OCI-LY7 (cell line): ENCODE data around the gene SLC19A1. TPM values are rescaled to one million over a fixed set of nuclear protein-coding genes. Genes with fewer than 3 reads are reported as not detected.

Source experiments
- BruUV-seq: library from RNA; stranded (reverse); fragments of 400-500 nt; replicated peaks from 2 replicates; lab custom pipeline; 2021; lab: Mats Ljungman, UMichigan
- CTCF ChIA-PET: fragments of 300-600 bp; sonication (Branson Sonifier 250); formaldehyde crosslinking; loops from one replicate; lab custom pipeline; 2022; ENCODE audit warnings: antibody characterized with exemption; ENCODE audit not compliant: unreplicated experiment; lab: Charles Lee
- POLR2A ChIA-PET: fragments of 300-600 bp; sonication (Branson Sonifier 250); formaldehyde crosslinking; loops from one replicate; lab custom pipeline; 2022; ENCODE audit warnings: antibody characterized with exemption; lab: Charles Lee
- DNase-seq: peaks from one replicate; pipeline ENCODE4 v3.0.0-alpha.2; 2015; ENCODE audit warnings: low spot score
- H2AFZ ChIP-seq: fragments of 200-600 bp; sonication (generic), shearing (Covaris generic); 2 replicates; pipeline ENCODE4 v1.6.1; 2014; ENCODE audit warnings: mild to moderate bottlenecking, antibody characterized with exemption, low read length, moderate library complexity
- H3K27ac ChIP-seq: fragments of 200-600 bp; sonication (generic); 2 replicates; pipeline ENCODE4 v1.5.1; 2014; ENCODE audit warnings: mixed run types, low read depth, mild to moderate bottlenecking, moderate library complexity, low read length, inconsistent platforms; ENCODE audit not compliant: poor library complexity, severe bottlenecking
- H3K36me3 ChIP-seq: fragments of 200-600 bp; sonication (generic); 2 replicates; pipeline ENCODE4 v1.6.1; 2014; ENCODE audit warnings: mild to moderate bottlenecking, antibody characterized with exemption, low read length, moderate library complexity, mixed read lengths; ENCODE audit not compliant: insufficient read depth
- H3K4me1 ChIP-seq: fragments of 200-600 bp; sonication (generic); 2 replicates; pipeline ENCODE4 v1.5.1; 2014; ENCODE audit warnings: mild to moderate bottlenecking, low read length; ENCODE audit not compliant: insufficient read depth, poor library complexity, severe bottlenecking
- H3K4me2 ChIP-seq: fragments of 200-600 bp; sonication (generic); 2 replicates; pipeline ENCODE4 v1.6.1; 2014; ENCODE audit warnings: mild to moderate bottlenecking, low read length
- H3K4me3 ChIP-seq: fragments of 200-600 bp; sonication (generic); 2 replicates; pipeline ENCODE4 v1.5.1; 2014; ENCODE audit warnings: mild to moderate bottlenecking, low read depth, low read length; ENCODE audit not compliant: poor library complexity, severe bottlenecking
- H3K79me2 ChIP-seq: fragments of 200-600 bp; sonication (generic); 2 replicates; pipeline ENCODE4 v1.6.1; 2016; ENCODE audit warnings: low read depth, mild to moderate bottlenecking, low read length, moderate library complexity, mixed read lengths; ENCODE audit not compliant: insufficient read depth
- H3K9me2 ChIP-seq: fragments of 200-600 bp; sonication (generic); 2 replicates; pipeline ENCODE4 v1.6.1; 2016; ENCODE audit warnings: mild to moderate bottlenecking, low read length, mixed read lengths; ENCODE audit not compliant: insufficient read depth
- H3K9me3 ChIP-seq: fragments of 200-600 bp; sonication (generic); 2 replicates; pipeline ENCODE4 v1.6.1; 2014; ENCODE audit warnings: mild to moderate bottlenecking, mixed run types, low read length, mixed read lengths
- H4K20me1 ChIP-seq: fragments of 200-600 bp; sonication (generic); 2 replicates; pipeline ENCODE4 v1.6.1; 2014; ENCODE audit warnings: mild to moderate bottlenecking, antibody characterized with exemption, low read length, moderate library complexity, mixed read lengths; ENCODE audit not compliant: insufficient read depth
- CTCF ChIP-seq: fragments of 200-600 bp; sonication (generic); conservative IDR thresholded peaks from 2 replicates; pipeline ENCODE4 v1.5.1; 2014; ENCODE audit warnings: mild to moderate bottlenecking, antibody characterized with exemption, low read length, moderate library complexity, mixed read lengths
- EZH2phosphoT487 ChIP-seq: fragments of 200-600 bp; sonication (generic); IDR thresholded peaks from 2 replicates; pipeline ENCODE4 v1.6.1; 2018; ENCODE audit warnings: low read depth, borderline replicate concordance, mild to moderate bottlenecking, mixed run types, antibody characterized with exemption, low read length, moderate library complexity, mixed read lengths
- intact Hi-C: fragments of 100-400 bp; cut with micrococcal nuclease; formaldehyde crosslinking; loops from one replicate; pipeline ENCODE4 v1.10.0; 2022; ENCODE audit not compliant: unreplicated experiment
- total RNA-seq, 2 experiments: library from RNA; depleted of rRNA in 1 of 2; stranded (reverse); fragments of >200 nt in 1 of 2; shearing (Covaris generic) in 1 of 2; gene quantifications; 2 replicates each; pipeline ENCODE4 v1.2.3, GENCODE V29; 2014 to 2022

SLC19A1 gene
- total RNA-seq, 2 experiments from 2014 or later = 17.9 to 41.2 TPM

- BruUV-seq = no TSS peak
- no peak for TF ChIP-seq CTCF
- no peak for TF ChIP-seq EZH2phosphoT487
- H3K9me2 ChIP-seq = no peaks in the 10 kb centered on the region
- no peaks in the 10 kb centered on the region for H3K79me2 ChIP-seq
- H3K9me3 ChIP-seq = peaks cover 39% of the 10 kb centered on the region; the same call in 1 of the 2 replicates
- DNase-seq = no peak
- H4K20me1 ChIP-seq = no peaks in the 10 kb centered on the region
- CTCF ChIA-PET = no interaction called here
- POLR2A ChIA-PET = no interaction called here
- no peak overlapping the region for H2AFZ ChIP-seq
- no peak overlapping the region for H3K4me2 ChIP-seq
- H3K4me3 ChIP-seq = no peak overlapping the region
- H3K36me3 ChIP-seq = peaks cover 46% of the 10 kb centered on the region
- intact Hi-C loops = no loop called here
- H3K4me1 ChIP-seq = no peaks in the 10 kb centered on the region
- no peak overlapping the region for H3K27ac ChIP-seq
These were observed 24.8 kb downstream of the SLC19A1 start for GRCh38 chr21:45517249-45518065.

- no peak for DNase-seq
- TF ChIP-seq CTCF (no peak), EZH2phosphoT487 (no peak)
- Histone ChIP-seq H3K9me2 (no peaks in the 10 kb centered on the region), H3K4me1 (no peaks in the 10 kb centered on the region), H3K4me3 (no peak overlapping the region), H3K36me3 (peaks cover 38% of the 10 kb centered on the region), H3K79me2 (no peaks in the 10 kb centered on the region), H3K4me2 (no peak overlapping the region), H2AFZ (no peak overlapping the region), H3K27ac (no peak overlapping the region), H3K9me3 (peaks cover 36% of the 10 kb centered on the region; the same call in 1 of the 2 replicates), H4K20me1 (no peaks in the 10 kb centered on the region)
- intact Hi-C loops = no loop called here
- CTCF ChIA-PET = no interaction called here
- BruUV-seq = no TSS peak
- POLR2A ChIA-PET = no interaction called here
These were observed 25.5 kb downstream of the SLC19A1 start for GRCh38 chr21:45516671-45517151.
